Measurements from ENCODE around the gene IFITM5.

DNA sequence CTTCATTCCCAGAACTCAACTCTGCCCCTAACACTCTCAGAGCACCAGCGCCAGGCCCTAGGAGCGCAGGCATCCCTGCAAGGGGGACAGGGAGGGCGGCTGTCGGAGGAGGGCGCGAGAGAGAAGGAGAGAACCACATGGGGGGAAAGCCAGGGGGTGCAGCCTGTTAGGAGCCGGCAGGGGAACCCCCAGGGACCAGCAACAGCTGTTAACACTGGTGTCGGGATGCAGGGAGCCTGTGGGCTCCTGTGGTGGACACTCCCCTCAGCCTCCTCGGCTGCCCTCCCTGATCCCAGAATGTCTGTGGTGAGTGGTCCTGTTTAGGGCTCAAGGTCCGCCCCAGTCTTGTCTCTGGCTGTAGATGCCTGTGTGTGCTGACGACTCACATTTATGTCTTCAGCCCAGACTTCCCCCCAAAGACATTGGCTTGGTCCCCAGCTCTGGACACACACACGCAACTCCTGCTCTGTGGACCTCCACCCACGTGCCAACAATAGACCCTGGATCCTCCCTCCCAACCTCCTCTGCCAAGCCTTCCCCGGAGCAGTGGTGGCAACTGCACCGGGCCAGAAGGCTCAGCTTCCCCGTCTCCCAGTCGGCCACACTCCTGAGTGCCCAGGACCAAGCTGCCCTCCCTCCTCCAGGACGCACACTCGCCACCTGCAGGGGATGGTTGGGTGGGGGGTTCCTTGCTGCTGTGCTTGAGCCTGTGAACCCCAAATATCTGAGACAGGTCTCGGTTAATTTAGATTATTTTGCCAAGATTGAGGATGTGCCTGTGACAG, 817 bp upstream of the IFITM5 start:
- TF ChIP-seq CTCF (IDR thresholded peaks at IDR 0.05) (no peak), POLR2A (IDR thresholded peaks at IDR 0.05) (no peak), POLR2AphosphoS5 (IDR thresholded peaks at IDR 0.05; ENCODE audit: insufficient read depth in 1 of 2, low read depth in 1 of 2) (no peak)
